IPS-NIHi7 (cell line): Measurements from ENCODE around the gene DISC1.
"Not testable (repeated sequence)": the region's sequence is repeated elsewhere in the genome, so short reads cannot be mapped to it uniquely, and the experiment has no call there.

ENCODE experiments used
- DNase-seq: peaks from one replicate; pipeline ENCODE4 v3.0.0; 2012; ENCODE audit warnings: mixed read lengths; ENCODE audit errors: extremely low spot score

DISC1 gene

GRCh38 chr1:231931146-231931545, 304.6 kb downstream of the DISC1 start:
- no peak for DNase-seq

- peak; percentile 68 for DNase-seq
Observed at GRCh38 chr1:231931846-231932454, 305.4 kb downstream of the DISC1 start.

DNA sequence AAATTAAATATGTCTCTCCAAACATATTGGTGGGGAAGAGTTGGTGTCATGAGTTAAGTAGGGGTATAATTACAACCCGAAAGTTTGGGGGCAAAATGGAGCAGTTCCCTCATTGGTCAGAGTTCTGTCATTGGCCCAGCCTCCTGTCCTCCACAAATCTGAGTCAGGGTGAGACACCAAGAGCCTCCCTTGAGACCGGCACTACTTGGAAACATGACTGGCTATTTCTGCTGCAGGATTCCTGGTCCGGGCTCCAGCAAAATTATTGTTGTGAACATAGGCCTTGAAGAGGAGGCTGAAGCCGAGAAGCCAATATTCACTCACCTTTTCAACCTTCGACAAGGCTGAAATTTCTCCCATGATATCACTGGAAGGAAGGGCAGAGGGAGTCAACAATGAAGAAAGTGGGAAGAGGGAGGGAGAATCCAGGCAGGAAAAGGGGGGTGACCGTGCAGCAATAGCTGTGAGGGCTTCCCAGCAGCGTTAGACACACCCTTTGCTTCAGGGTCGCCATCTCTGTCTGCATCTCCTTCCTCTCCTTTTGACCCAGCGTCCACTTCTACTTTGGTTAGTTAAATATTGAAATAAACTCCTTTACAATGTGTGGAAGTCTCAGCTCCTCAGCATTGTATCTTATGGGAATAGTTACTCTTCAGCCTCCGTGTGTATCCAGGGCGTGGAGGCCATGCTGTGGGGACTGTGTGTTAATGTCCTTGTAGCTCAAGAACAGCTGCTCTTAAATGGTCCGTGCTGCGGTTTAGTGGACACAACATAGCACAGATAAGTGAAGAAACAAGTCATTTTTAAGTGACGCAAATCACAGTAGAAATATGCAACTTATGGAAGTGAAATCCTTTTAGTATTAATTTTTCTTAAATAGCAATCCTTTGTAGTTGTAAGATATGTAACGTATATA, 307.4 kb downstream of the DISC1 start:
- no peak for DNase-seq

GRCh38 chr1:231934797-231935196, 308.2 kb downstream of the DISC1 start:
- DNase-seq, result no peak

DNA sequence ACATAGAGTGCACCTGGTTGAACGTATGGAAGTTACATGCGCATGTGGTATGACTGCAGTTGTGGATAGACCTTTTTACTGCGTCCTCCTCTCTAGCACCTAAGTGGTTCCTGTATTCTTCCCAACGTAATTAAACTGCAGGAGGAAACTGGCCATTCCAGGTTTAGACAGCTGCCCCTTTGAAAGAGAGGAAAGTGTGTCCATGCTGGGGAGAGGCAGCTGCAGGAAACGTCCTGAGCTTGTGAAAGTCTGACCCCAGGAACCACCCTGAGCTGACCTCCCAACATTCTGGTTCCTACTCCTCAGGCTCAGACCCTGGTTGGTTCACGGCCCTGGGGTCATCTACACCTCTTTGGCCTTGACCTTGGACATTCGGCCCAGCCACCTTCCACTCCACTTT, 309.3 kb downstream of the DISC1 start:
- DNase-seq, result no peak

DNA sequence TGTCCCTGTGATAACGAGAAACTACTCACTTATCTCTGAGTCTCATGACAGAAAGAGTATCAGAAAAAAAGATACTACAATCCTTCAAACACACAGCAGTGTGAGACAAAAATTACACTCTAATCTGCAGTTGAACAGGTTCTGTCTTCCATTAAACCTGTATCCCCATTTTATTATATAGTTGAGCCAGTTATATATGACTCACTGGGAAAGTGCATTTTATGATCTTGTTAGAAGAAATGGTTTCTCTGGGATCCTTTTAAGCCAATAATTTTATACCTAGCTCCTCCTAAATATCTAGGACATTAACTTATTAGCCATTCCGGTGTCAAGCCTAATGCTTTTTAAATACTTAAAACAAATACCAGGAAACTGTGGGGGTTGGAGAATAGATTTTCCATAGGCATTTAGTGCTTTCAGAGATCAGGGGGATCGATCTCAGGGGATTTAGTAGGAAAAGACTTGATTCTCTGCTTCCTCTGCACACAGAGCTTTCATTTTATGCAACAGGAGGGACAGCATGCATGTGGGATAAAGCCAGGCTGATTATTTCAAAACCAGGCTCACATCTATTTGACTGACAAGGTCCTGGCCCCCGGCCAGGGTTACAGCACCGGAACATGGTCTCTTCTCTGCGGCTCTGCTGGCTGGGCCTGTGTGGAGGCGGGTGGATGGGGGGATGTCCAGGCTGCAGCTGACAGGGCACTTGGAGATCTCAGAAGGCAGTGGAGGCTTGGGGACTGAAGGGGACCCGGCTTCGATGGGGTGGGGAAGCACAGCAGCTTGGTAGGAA, 310.6 kb downstream of the DISC1 start:
- DNase-seq, result no peak

GRCh38 chr1:231938211-231938610, 311.6 kb downstream of the DISC1 start:
- no peak for DNase-seq

GRCh38 chr1:231938711-231939110, 312.1 kb downstream of the DISC1 start:
- no peak for DNase-seq

DNA sequence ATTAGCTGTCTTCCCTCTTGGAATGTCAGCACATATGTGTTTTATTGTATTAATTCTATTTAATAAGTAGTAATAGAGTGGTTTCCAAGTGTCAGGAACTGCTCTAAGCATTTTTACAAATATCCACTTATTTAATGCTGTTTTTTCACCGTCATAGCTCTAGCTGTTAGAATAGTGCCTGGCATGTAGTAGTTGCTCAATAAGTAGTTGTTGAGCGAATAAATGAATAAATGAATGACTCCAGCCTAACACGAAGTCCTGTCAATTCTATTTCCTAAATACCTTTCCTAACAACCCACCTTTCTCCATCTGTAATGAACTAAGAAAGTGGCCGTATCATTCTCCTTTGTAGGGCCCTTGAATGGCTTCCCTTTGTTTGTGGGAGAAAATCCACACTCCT, 312.5 kb downstream of the DISC1 start:
- DNase-seq, result no peak

- no peak for DNase-seq
Observed at GRCh38 chr1:231940116-231940515, 313.5 kb downstream of the DISC1 start.

- no peak for DNase-seq
Observed at GRCh38 chr1:231940701-231941100, 314.1 kb downstream of the DISC1 start.

DNA sequence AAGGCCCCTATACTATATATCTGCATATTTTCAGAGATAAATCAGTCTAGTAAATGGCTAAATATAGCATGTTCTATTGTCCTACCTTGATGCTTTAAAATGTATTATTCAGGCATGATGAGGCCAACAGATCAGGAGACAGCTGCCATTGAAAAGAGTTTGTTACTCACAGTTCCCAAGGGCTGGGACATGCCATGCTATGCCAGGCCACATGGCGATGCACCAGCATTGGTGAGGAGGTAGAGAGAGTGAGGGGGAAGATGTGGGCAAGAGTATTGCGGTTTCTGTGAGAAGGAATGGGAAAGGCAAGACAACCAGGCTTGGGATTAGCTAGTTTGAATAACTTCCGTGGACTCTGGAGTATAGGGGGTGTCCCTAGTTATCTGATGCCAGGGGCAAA, 316.5 kb downstream of the DISC1 start:
- DNase-seq, result no peak

GRCh38 chr1:231948102-231948501, 321.5 kb downstream of the DISC1 start:
- DNase-seq, result not testable (repeated sequence)

DNA sequence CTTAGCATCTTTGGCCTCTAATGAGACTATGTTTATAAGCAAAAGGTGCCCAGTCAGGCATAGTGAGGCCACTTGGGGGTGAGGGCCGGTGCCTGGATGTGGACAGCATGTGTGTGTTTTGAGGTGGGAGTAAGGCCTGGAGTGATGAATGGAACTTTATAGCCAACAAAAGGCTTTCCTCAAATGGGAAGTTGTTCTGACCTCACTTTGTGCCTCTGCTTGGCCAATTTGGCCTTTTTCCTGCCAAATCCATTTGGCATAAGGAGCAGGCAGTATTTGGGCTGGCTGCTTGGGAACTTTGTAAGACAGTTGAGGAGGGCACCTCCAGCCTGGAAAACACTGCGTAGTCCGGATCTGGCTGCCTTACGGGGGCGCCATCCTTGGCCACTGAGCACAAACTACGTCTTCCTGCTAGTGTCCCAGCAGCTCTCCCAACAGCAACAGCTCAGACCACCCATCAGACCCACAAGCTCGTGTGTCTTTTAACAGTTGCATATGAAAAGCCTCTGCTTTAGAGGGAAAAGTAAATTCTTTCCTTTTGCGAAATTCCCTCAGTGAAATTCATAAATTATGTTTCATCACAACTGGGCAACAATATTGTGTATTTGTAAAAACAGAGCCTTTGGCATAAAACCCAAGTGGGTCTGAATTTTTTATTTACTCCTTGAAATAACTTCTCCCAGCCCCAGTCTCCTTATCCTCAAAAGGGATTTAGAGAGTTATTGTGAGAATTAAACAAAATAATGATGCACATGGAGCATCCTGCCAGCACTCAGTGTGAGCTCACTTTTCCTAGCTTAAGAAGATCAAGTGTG, 322.9 kb downstream of the DISC1 start:
- peak; percentile 47 for DNase-seq

DNA sequence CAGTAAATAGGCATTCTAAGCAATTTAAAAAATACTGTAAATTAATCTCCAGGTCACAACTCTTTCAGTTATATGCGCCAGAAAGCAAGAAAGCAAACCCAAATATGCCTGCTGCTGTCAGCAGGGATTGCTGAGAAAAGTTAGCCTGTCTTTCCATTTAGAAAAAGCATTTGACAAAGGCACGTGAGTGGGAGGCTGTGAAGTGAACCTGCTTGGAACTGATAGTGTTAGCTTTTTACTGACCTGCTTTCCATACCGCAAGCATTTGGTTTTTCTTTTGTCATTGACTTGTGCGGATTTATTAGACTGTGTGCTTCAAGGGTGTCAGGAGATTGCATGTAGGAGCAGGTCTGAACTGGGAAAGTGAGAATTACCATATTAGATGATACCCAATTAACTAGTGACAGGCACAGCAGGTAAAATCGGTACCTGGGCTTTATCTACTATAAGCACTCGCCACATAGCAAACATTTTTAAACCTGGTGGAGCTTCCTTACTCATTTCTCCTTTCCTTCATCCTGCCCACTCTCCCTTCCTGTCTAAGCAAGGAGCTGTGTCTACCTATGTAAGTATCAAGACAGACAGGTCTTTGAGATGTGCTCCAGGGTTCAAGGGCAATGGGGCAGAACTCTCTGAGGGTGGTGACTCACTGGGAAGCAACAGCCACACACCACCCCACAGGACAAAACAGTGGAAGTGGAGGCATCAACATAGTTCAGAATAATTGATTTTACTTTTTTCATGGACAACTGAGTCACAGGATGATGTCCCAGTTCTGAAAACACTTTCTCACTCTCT, 323.9 kb downstream of the DISC1 start:
- no peak for DNase-seq

- DNase-seq, result no peak
Observed at GRCh38 chr1:231951374-231951773, 324.8 kb downstream of the DISC1 start.

DNA sequence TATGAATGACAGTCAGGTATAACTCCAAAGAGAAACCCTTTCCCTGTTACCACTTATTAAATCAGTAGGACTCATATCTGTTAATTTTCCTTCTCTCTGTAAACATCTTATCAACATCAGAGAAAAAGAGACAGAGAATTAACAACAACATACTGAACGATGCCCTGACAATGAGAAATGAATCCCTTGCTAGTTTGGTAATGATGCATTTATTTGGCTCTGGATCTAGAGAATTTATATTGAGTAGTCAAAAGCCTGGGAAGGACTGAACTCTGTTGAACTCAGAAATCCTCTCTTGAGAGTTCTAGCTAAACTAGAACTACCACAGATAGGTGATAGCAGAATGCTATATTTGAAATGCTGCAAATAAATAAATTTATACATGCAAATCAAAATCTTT, 325.6 kb downstream of the DISC1 start:
- DNase-seq, result no peak

DNA sequence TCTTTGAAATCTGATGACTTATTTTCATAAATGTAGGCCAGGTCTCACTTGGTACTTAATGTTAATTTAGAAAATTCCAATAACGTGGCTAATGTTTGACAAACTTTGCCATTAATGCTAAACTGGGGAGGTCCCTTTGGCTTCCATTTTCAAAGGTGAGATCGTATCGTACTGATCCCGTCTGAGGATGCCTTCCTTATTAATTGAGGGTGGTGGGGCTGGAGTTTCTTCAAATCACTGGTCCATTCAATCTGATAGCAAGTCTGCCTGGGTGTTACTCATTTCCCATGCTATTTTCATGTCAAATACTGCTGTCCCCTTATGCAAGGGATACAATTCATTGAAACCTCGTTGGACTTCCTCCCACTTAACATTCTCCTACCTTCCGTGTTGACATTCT, 327.1 kb downstream of the DISC1 start:
- no peak for DNase-seq

GRCh38 chr1:231954751-231955150, 328.2 kb downstream of the DISC1 start:
- no peak for DNase-seq

GRCh38 chr1:231957359-231957758, 330.8 kb downstream of the DISC1 start:
- DNase-seq, result no peak

DNA sequence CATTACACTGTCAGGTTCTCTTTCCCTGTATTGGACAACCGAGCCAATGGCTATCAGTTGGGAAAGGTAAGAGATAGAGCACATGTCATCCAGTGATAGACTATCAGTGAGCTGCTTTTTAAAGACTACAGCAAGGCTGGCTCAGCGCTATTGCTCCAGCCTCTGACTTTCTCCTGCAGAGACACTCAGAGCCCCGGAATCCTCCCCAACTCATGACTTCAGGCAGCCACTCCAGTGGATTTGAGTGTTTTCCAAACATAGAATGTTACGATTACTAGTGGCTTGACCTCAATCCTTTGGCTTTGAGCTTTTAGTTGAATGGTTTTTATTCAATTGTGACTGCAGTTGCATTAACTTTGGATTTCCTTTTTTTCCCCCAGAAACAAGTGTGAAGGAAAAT, 331.9 kb downstream of the DISC1 start:
- no peak for DNase-seq
